Stimulated activated CD8-positive, alpha-beta memory T cell treated with anti-CD3 and anti-CD28 coated beads, Interleukin-7, amount 100 ng/mL, for 1 hour (primary cell): ENCODE data around the gene COL9A3.

Experiments used
- DNase-seq, 2 donors: peaks; one replicate each; pipeline ENCODE4 v3.0.0-alpha.2; 2020; ENCODE audit warnings: low read depth in 2 of 2

The COL9A3 gene

GRCh38 chr20:62811320-62811719 lies 5.5 kb upstream of the COL9A3 start:
- DNase-seq = no peak

GRCh38 chr20:62811720-62812119 lies 5.1 kb upstream of the COL9A3 start:
- no peak for DNase-seq

GRCh38 chr20:62812181-62812906 lies 4.5 kb upstream of the COL9A3 start:
- no peak for DNase-seq

- no peak for DNase-seq
Observed at GRCh38 chr20:62812907-62813200, 4.0 kb upstream of the COL9A3 start.

GRCh38 chr20:62813588-62813987 lies 3.3 kb upstream of the COL9A3 start:
- DNase-seq = no peak

GRCh38 chr20:62814060-62814708 lies 2.7 kb upstream of the COL9A3 start:
- no peak for DNase-seq

GRCh38 chr20:62814709-62815065 lies 2.2 kb upstream of the COL9A3 start:
- no peak for DNase-seq

GRCh38 chr20:62815066-62815991 lies 1.5 kb upstream of the COL9A3 start:
- no peak for DNase-seq

GRCh38 chr20:62816031-62816883 lies 593 bp upstream of the COL9A3 start:
- no peak for DNase-seq

GRCh38 chr20:62817975-62818591 lies 1.2 kb downstream of the COL9A3 start:
- DNase-seq = no peak

- no peak for DNase-seq
Observed at GRCh38 chr20:62818592-62819493, 2.0 kb downstream of the COL9A3 start.

GRCh38 chr20:62819494-62820174 lies 2.8 kb downstream of the COL9A3 start:
- no peak for DNase-seq

- no peak for DNase-seq
Observed at GRCh38 chr20:62820208-62820961, 3.5 kb downstream of the COL9A3 start.

- DNase-seq = no peak
Observed at GRCh38 chr20:62820962-62821725, 4.3 kb downstream of the COL9A3 start.

- no peak for DNase-seq
Observed at GRCh38 chr20:62821726-62822210, 4.9 kb downstream of the COL9A3 start.

GRCh38 chr20:62822239-62822787 lies 5.5 kb downstream of the COL9A3 start:
- no peak for DNase-seq

- DNase-seq = no peak
Observed at GRCh38 chr20:62822788-62823651, 6.2 kb downstream of the COL9A3 start.
